ENCODE results near the gene MAP3K4.

Gene MAP3K4

GRCh38 chr6:160991406-160992060 is at the start of gene MAP3K4:
Gene MAP3K4, plus strand, starts transcription at chr6:160991769. Its CDS starts 163 bp downstream, at chr6:160991932.
- DNase-seq: peak; percentile 81

- no peak for DNase-seq
These were observed 47.6 kb upstream of the MAP3K4 start for GRCh38 chr6:160943997-160944396.

GRCh38 chr6:160945516-160946177 is 45.9 kb upstream of the MAP3K4 start:
- DNase-seq: no peak

- DNase-seq: no peak
These were observed 42.0 kb upstream of the MAP3K4 start for GRCh38 chr6:160949531-160949930.

- DNase-seq: no peak
These were observed 41.1 kb upstream of the MAP3K4 start for GRCh38 chr6:160950507-160950906.

- DNase-seq: no peak
These were observed 40.2 kb upstream of the MAP3K4 start for GRCh38 chr6:160951187-160952030.

- DNase-seq: no peak
These were observed 38.8 kb upstream of the MAP3K4 start for GRCh38 chr6:160952633-160953281.

GRCh38 chr6:160955508-160956295 is 35.9 kb upstream of the MAP3K4 start:
- DNase-seq: no peak

- no peak for DNase-seq
These were observed 35.1 kb upstream of the MAP3K4 start for GRCh38 chr6:160956300-160957035.

GRCh38 chr6:160959726-160960435 is 31.7 kb upstream of the MAP3K4 start:
- DNase-seq: no peak

- no peak for DNase-seq
These were observed 30.7 kb upstream of the MAP3K4 start for GRCh38 chr6:160960839-160961238.

GRCh38 chr6:160962835-160963623 is 28.5 kb upstream of the MAP3K4 start:
- DNase-seq: no peak

- no peak for DNase-seq
These were observed 27.9 kb upstream of the MAP3K4 start for GRCh38 chr6:160963651-160964050.

- DNase-seq: no peak
These were observed 25.7 kb upstream of the MAP3K4 start for GRCh38 chr6:160965893-160966292.

- no peak for DNase-seq
These were observed 24.9 kb upstream of the MAP3K4 start for GRCh38 chr6:160966493-160967229.

GRCh38 chr6:160967351-160967750 is 24.2 kb upstream of the MAP3K4 start:
- DNase-seq: no peak

- no peak for DNase-seq
These were observed 23.7 kb upstream of the MAP3K4 start for GRCh38 chr6:160967833-160968232.

- no peak for DNase-seq
These were observed 20.4 kb upstream of the MAP3K4 start for GRCh38 chr6:160971171-160971570.

- no peak for DNase-seq
These were observed 19.5 kb upstream of the MAP3K4 start for GRCh38 chr6:160972111-160972510.
